ENCODE data around the gene HOXB7. TPM values are rescaled to one million over a fixed set of nuclear protein-coding genes. Genes with fewer than 3 reads are reported as not detected.

The HOXB7 gene
- total RNA-seq, 4 donors from 2014 or later = 0.36 to 3.0 (median 0.65) TPM

DNA sequence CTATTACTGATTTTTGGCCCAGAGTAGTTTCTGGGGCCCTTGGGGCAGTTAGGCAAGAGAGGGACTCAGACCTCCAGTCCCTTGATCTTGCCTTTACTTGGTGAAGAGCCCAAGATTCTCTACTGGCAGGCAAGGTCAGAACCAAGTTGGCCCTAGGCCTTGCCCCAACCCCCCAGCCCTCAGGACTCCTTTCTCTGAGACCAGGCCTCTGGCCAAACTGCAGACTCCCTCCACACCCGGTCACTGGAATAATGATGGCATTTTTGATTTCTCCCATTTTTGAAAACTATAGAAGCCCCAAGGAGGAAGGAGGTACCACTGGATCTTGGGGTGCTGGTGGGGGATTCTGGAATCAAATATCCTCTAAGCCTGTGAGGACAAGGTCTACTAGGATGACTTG, 33.3 kb upstream of the HOXB7 start:
- H3K9me3 ChIP-seq = no peaks in the 10 kb centered on the region
- TF ChIP-seq, protein P1, sequence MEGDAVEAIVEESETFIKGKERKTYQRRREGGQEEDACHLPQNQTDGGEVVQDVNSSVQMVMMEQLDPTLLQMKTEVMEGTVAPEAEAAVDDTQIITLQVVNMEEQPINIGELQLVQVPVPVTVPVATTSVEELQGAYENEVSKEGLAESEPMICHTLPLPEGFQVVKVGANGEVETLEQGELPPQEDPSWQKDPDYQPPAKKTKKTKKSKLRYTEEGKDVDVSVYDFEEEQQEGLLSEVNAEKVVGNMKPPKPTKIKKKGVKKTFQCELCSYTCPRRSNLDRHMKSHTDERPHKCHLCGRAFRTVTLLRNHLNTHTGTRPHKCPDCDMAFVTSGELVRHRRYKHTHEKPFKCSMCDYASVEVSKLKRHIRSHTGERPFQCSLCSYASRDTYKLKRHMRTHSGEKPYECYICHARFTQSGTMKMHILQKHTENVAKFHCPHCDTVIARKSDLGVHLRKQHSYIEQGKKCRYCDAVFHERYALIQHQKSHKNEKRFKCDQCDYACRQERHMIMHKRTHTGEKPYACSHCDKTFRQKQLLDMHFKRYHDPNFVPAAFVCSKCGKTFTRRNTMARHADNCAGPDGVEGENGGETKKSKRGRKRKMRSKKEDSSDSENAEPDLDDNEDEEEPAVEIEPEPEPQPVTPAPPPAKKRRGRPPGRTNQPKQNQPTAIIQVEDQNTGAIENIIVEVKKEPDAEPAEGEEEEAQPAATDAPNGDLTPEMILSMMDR (IDR thresholded peaks at IDR 0.05 in 4 of 5, conservative IDR thresholded peaks at IDR 0.05 in 1 of 5) = no peak
- TF ChIP-seq POLR2A (IDR thresholded peaks at IDR 0.05) = no peak
- H3K27me3 ChIP-seq = peaks cover 75 to 97% (median 96%) of the 10 kb centered on the region in 3 donors
- no peak overlapping the region for H3K4me3 ChIP-seq
- ATAC-seq = no peak
- H3K36me3 ChIP-seq = no peaks in the 10 kb centered on the region
- intact Hi-C loops (cut with DNase I; ENCODE audit: low total_unique reads) (no loop called here), in situ Hi-C loops (cut with MboI; ENCODE audit: low sequenced_read_pairs in 4 of 4) (loop anchor here in 1 of 4 donors (25.0 kb wide), 1 partner anchor 93 kb away; the partner anchor contains the start of gene HOXB13)
- DNase-seq = no peak
- H3K4me1 ChIP-seq = no peaks in the 10 kb centered on the region
- no peak overlapping the region for H3K27ac ChIP-seq

DNA sequence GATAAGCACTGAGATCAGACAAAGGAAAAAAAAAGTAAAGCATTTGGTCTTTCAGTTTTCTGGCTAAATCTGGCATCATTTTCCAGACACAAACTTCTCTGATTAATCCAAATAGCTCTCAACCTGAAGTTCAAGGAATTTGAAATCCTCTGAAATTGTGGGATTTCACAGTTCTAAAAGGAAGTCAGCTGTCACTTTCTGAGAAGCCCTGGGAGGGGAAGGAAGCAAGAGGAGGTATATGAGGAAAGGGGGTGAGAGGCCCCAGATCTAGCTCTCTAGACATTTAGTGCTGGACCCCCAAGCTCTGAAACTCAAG, 32.8 kb upstream of the HOXB7 start:
- in situ Hi-C loops (cut with MboI; ENCODE audit: low sequenced_read_pairs in 4 of 4) (loop anchor here in 1 of 4 donors (25.0 kb wide), 1 partner anchor 94 kb away; the partner anchor contains the start of gene HOXB13), intact Hi-C loops (cut with DNase I; ENCODE audit: low total_unique reads) (no loop called here)
- DNase-seq = no peak
- no peak for ATAC-seq
- Histone ChIP-seq H3K36me3 (no peaks in the 10 kb centered on the region), H3K4me1 (no peaks in the 10 kb centered on the region), H3K27ac (no peak overlapping the region), H3K4me3 (no peak overlapping the region), H3K9me3 (no peaks in the 10 kb centered on the region), H3K27me3 (peaks cover 74 to 98% (median 98%) of the 10 kb centered on the region in 3 donors)
- TF ChIP-seq, protein P1 (IDR thresholded peaks at IDR 0.05 in 4 of 5, conservative IDR thresholded peaks at IDR 0.05 in 1 of 5) = no peak
- no peak for TF ChIP-seq POLR2A (IDR thresholded peaks at IDR 0.05)

DNA sequence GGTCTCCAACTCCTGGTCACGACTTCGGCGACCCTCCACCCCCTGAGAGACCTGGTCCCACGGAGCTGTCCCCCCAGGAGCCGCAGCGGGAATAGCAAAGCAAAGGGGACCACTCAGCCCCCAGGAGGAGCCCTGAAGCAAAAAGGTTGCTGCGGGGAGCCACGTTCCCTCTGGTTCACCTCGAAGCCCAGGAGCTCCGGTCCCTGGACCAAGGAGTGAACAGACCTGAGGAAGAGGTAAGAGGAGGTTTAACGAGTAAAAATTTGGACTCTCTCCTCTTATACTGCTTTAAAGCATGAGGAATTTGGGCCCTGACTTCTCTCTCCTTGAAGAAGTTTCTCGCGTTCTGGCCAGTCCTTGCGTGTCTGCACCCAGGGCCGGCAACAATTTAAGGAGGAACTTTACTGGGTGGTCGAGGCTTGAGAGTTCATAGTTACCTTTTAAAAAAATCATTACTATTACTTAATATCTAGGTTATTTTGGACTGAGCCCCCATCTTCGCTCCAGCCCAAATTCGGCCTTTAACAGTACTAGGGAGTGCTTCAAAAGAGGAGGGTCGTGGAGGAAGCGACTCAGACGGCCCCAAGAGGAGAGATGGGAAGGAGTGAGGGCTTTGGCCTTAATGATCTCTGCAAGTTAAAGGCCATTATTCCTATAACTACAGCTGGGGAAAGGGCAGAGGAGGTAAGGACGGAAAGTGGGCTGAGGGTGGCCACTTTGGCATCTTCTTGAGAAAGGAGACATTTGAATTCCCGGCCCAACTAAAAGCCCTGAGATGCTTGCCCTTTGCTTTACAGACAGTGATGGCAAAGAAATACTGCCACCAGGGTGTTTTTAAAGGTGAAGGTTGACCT, 32.3 kb upstream of the HOXB7 start:
- intact Hi-C loops (cut with DNase I; ENCODE audit: low total_unique reads) (no loop called here), in situ Hi-C loops (cut with MboI; ENCODE audit: low sequenced_read_pairs in 4 of 4) (loop anchor here in 1 of 4 donors (25.0 kb wide), 1 partner anchor 94 kb away; the partner anchor contains the start of gene HOXB13)
- DNase-seq (no peak), ATAC-seq (no peak)
- TF ChIP-seq, protein P1 (IDR thresholded peaks at IDR 0.05 in 4 of 5, conservative IDR thresholded peaks at IDR 0.05 in 1 of 5) = no peak
- TF ChIP-seq POLR2A (IDR thresholded peaks at IDR 0.05) = no peak
- Histone ChIP-seq H3K4me1 (no peaks in the 10 kb centered on the region), H3K27me3 (peaks cover 74 to 98% (median 98%) of the 10 kb centered on the region in 3 donors), H3K9me3 (no peaks in the 10 kb centered on the region), H3K27ac (no peak overlapping the region), H3K36me3 (no peaks in the 10 kb centered on the region), H3K4me3 (no peak overlapping the region)

DNA sequence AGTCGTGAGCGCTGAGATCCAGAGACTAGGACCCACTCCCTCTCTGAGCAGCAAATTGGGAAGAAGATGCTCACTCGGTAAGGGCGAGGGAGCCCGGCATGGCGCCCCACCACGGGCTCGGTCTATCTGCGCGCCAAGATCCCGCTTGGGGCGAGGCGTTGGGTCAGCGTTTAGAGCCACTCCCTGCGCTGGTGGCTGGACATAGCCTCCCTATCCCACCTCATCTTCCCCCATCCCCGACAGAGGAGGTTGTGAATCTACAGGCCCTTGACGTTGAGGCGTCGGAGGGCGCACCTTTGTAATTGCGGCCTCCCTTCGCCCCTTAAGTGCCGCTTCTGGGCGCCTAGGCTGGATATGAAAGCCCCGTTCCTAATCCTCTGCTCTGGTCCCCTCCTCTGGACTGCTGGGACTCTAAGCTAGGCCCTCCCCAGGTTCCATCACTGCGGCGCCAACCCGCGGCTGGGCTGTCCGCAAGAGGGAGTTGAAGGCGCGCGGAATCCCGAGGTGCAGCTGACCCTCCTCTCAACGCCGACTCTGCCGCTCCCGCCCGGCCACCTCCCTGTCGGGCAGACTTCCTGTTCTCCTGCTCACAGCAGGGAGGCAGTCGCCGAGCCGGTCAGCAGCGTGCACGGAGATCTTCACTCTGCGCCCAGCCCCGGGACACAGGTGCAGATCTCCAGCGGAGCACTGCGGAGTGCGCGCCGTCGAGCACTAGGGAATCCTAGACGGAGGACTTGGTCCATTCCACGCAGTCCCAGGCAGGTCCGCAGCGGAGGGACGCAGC, 31.4 kb upstream of the HOXB7 start:
- Histone ChIP-seq H3K9me3 (no peaks in the 10 kb centered on the region), H3K27ac (no peak overlapping the region), H3K4me1 (no peaks in the 10 kb centered on the region), H3K4me3 (no peak overlapping the region), H3K36me3 (no peaks in the 10 kb centered on the region), H3K27me3 (peaks cover 82 to 98% (median 98%) of the 10 kb centered on the region in 3 donors)
- DNase-seq (no peak), ATAC-seq (no peak)
- in situ Hi-C loops (cut with MboI; ENCODE audit: low sequenced_read_pairs in 4 of 4) (loop anchor here in 1 of 4 donors (25.0 kb wide), 1 partner anchor 95 kb away; the partner anchor contains the start of gene HOXB13), intact Hi-C loops (cut with DNase I; ENCODE audit: low total_unique reads) (no loop called here)
- TF ChIP-seq, protein P1 (IDR thresholded peaks at IDR 0.05 in 4 of 5, conservative IDR thresholded peaks at IDR 0.05 in 1 of 5) = no peak
- no peak for TF ChIP-seq POLR2A (IDR thresholded peaks at IDR 0.05)

Measured in gastrocnemius medialis (tissue), 4 donors.